Stimulated activated effector memory CD8-positive, alpha-beta T cell treated with anti-CD3 and anti-CD28 coated beads, Interleukin-12 subunit alpha, Interleukin-12 subunit beta, amount 100 ng/mL, for 72 hours (primary cell): ENCODE measurements around the gene AQP5.
"Not testable (repeated sequence)": the region's sequence is repeated elsewhere in the genome, so short reads cannot be mapped to it uniquely, and the experiment has no call there.

ENCODE experiments used
- ATAC-seq: fragments of 150-1000 bp; cut with Tn5 transposase; 2 replicates; pipeline ENCODE4 v1.10.0; 2021
- DNase-seq, 2 donors: peaks; one replicate each; pipeline ENCODE4 v3.0.0; 2021 to 2022; ENCODE audit warnings: low spot score in 2 of 2
- H3K27ac Mint-ChIP-seq: one replicate; pipeline ENCODE4 v1.8.0; 2022; ENCODE audit warnings: mild to moderate bottlenecking, mixed read lengths
- H3K36me3 Mint-ChIP-seq: one replicate; pipeline ENCODE4 v1.8.0; 2022; ENCODE audit warnings: mild to moderate bottlenecking, mixed read lengths
- H3K4me1 Mint-ChIP-seq: one replicate; pipeline ENCODE4 v1.8.0; 2022; ENCODE audit warnings: mixed read lengths
- H3K4me3 Mint-ChIP-seq: one replicate; pipeline ENCODE4 v1.8.0; 2022; ENCODE audit warnings: mild to moderate bottlenecking, mixed read lengths
- H3K9me3 Mint-ChIP-seq: one replicate; pipeline ENCODE4 v1.8.0; 2022; ENCODE audit warnings: mixed read lengths

AQP5 gene

DNA sequence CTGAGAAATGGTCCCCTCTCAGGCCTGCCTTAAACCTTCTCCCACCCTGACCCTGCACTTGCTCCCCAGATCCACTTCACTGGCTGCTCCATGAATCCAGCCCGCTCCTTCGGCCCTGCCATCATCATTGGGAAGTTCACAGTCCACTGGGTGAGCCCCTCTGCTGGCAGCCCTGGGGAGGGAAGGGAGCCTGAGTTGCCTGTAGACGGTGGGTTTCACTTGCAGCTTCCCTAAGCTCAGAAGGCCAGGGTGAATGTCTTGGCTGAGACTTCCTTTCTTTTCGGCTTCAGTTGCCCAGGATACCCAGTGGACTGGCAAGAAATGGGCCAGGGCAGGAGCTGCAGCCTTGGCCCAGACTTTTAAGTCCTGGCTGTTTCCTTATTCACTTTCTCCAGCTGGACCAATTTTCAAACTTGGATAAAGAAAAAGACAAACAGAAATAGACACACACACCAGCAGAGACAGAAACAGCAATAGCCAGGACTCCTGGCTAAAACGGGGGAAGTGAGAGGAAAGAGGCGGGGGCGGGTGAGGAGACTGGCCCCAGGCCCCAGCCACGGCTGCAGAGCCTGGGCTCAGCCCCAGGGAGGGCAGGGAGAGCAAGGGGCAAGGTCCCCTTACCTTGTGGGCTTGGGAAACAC, 13.1 kb downstream of the AQP5 start:
- no peaks in the 10 kb centered on the region for H3K4me1 Mint-ChIP-seq
- H3K27ac Mint-ChIP-seq = no peak overlapping the region
- DNase-seq (no peak), ATAC-seq (no peak)
- H3K9me3 Mint-ChIP-seq = no peaks in the 10 kb centered on the region
- H3K36me3 Mint-ChIP-seq = no peaks in the 10 kb centered on the region
- no peak overlapping the region for H3K4me3 Mint-ChIP-seq

DNA sequence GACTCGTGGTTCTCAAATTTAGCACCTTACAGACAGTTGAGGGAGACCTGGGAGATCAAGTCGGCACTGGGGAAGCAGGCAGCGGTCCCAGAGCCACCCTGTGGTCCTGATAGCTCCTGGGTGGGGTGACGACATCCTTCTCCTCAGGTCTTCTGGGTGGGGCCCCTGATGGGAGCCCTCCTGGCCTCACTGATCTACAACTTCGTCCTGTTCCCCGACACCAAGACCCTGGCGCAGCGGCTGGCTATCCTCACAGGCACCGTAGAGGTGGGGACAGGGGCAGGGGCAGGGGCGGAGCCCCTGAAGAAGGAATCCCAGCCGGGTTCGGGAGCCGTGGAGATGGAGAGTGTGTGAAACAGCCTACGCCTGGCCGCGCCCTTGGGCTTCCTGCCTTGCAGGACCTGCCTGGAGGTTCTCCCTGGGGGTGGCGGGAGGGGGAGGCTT, 13.7 kb downstream of the AQP5 start:
- H3K27ac Mint-ChIP-seq = no peak overlapping the region
- H3K36me3 Mint-ChIP-seq = no peaks in the 10 kb centered on the region
- DNase-seq = no peak
- H3K9me3 Mint-ChIP-seq = no peaks in the 10 kb centered on the region
- no peaks in the 10 kb centered on the region for H3K4me1 Mint-ChIP-seq
- ATAC-seq = no peak
- H3K4me3 Mint-ChIP-seq = no peak overlapping the region

- Mint-ChIP-seq H3K4me1 (no peaks in the 10 kb centered on the region), H3K9me3 (no peaks in the 10 kb centered on the region), H3K4me3 (no peak overlapping the region), H3K27ac (peak overlapping the region; percentile 14), H3K36me3 (no peaks in the 10 kb centered on the region)
- no peak for ATAC-seq
- DNase-seq = no peak
Measured at GRCh38 chr12:49976557-49976956, 14.9 kb downstream of the AQP5 start.

- ATAC-seq = no peak
- no peak for DNase-seq
- H3K36me3 Mint-ChIP-seq = no peaks in the 10 kb centered on the region
- no peak overlapping the region for H3K27ac Mint-ChIP-seq
- no peaks in the 10 kb centered on the region for H3K4me1 Mint-ChIP-seq
- no peaks in the 10 kb centered on the region for H3K9me3 Mint-ChIP-seq
- no peak overlapping the region for H3K4me3 Mint-ChIP-seq
Measured at GRCh38 chr12:49978125-49978524, 16.5 kb downstream of the AQP5 start.

DNA sequence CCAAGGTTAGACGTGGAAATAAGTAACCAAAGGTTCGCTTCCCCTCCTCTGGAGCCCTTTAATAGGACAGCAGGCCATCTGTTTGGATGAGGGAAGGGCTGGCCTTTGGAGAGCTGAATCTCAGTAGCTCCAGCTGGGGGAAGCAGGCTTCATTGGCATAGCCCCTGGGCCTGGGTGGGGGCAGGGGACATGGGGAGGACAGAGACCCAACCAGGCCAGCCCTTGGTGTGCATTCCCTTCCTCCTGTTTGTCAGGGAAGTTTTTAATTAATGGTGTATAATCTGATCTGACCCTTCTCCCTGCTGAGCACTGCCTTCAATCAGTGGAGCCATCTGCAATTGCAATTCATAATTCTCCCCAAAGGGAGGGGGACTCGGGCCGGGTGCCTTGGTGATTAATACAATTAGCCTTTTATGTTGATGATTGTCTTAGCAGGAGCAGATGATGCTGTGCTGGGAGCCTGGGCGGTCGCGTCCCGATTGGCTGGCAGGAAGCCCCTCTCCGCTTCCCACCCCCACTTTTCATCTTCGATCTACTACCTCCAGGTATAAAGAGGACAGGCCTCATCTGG, 17.4 kb downstream of the AQP5 start:
- Mint-ChIP-seq H3K4me3 (no peak overlapping the region), H3K4me1 (no peaks in the 10 kb centered on the region), H3K27ac (peak overlapping the region; percentile 44), H3K9me3 (no peaks in the 10 kb centered on the region), H3K36me3 (peaks cover 6% of the 10 kb centered on the region)
- DNase-seq = no peak
- ATAC-seq = no peak

DNA sequence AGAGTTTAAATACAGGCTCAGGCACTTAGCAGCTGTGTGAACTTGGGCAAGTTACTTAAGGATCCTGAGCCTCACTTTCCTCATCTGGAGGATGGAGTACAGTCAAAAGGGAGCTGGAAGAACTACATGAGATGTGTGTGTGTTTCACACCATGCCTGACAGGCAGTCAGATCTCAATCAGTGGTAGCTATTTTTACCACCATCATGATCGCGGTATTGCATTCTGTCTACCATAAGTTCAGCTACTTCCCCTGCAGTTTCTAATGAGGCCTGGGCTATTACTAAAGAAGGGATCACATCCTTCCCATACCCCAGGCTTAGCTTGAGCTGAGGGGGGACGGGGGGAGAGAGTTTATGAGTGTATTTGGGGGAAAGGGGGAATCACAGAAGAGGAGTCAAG, 18.1 kb downstream of the AQP5 start:
- Mint-ChIP-seq H3K36me3 (peaks cover 6% of the 10 kb centered on the region), H3K4me1 (no peaks in the 10 kb centered on the region), H3K9me3 (no peaks in the 10 kb centered on the region), H3K27ac (peak overlapping the region; percentile 44), H3K4me3 (no peak overlapping the region)
- DNase-seq (no peak), ATAC-seq (no peak)

DNA sequence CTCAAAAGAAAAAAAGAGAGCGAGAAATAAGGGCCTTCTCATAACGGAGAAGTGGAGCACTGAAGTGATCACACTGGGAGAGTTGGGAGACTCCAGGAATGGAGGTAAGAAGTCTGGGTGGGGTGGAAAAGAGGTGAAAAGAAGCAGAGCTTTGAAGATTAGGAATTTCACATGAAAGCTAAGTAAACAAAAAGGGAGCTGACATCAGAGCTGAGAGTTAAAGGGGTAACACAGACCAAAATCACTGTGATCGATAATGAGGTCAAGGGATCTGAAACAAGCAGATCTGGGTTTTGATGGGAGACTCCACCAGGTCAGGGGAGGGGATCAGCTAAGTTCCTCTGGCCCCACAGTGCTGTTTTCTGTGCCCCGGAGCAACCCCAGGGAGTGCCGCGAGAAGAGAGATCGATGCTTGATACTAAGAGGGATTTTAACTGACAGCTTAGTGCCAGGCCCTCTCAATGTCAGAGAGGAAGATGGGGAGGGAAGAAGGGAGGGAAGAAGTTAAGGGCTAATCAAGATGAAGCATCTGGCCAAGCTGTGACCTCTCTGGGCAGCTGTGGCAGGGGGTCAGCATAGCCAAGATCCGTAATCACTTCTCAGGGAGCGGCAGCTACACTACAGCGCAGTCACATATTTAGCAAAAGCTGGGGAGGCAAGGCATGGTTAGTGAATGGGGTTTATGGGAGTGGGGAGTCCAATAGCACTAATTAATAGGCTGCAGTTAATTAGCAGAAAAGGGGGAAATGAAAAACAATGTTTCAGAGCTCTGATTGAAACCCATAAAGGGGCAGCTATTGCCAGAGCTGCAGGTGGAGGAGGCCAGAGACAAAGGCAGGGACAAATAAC, 19.1 kb downstream of the AQP5 start:
- Mint-ChIP-seq H3K36me3 (peaks cover 6% of the 10 kb centered on the region), H3K27ac (peak overlapping the region; percentile 38), H3K4me3 (no peak overlapping the region), H3K9me3 (no peaks in the 10 kb centered on the region), H3K4me1 (no peaks in the 10 kb centered on the region)
- ATAC-seq (no peak), DNase-seq (no peak)

GRCh38 chr12:49982246-49983087, 20.8 kb downstream of the AQP5 start:
- Mint-ChIP-seq H3K4me1 (no peaks in the 10 kb centered on the region), H3K9me3 (no peaks in the 10 kb centered on the region), H3K36me3 (peaks cover 6% of the 10 kb centered on the region), H3K4me3 (no peak overlapping the region), H3K27ac (peak overlapping the region; percentile 9)
- no peak for ATAC-seq
- DNase-seq = no peak

GRCh38 chr12:49983892-49984291, 22.2 kb downstream of the AQP5 start:
- Mint-ChIP-seq H3K4me1 (no peaks in the 10 kb centered on the region), H3K36me3 (peaks cover 17% of the 10 kb centered on the region), H3K4me3 (no peak overlapping the region), H3K27ac (no peak overlapping the region), H3K9me3 (no peaks in the 10 kb centered on the region)
- no peak for DNase-seq
- ATAC-seq = no peak

- no peak overlapping the region for H3K4me3 Mint-ChIP-seq
- peaks cover 25% of the 10 kb centered on the region for H3K36me3 Mint-ChIP-seq
- peak overlapping the region; percentile 58 for H3K27ac Mint-ChIP-seq
- no peaks in the 10 kb centered on the region for H3K9me3 Mint-ChIP-seq
- no peaks in the 10 kb centered on the region for H3K4me1 Mint-ChIP-seq
- no peak for DNase-seq
- ATAC-seq = no peak
Measured at GRCh38 chr12:49984476-49985359, 23.0 kb downstream of the AQP5 start.

- Mint-ChIP-seq H3K9me3 (no peaks in the 10 kb centered on the region), H3K36me3 (peaks cover 38% of the 10 kb centered on the region), H3K27ac (no peak overlapping the region), H3K4me1 (no peaks in the 10 kb centered on the region), H3K4me3 (no peak overlapping the region)
- DNase-seq = no peak
- peak; percentile 64 for ATAC-seq
Measured at GRCh38 chr12:49985981-49986380, 24.3 kb downstream of the AQP5 start.

DNA sequence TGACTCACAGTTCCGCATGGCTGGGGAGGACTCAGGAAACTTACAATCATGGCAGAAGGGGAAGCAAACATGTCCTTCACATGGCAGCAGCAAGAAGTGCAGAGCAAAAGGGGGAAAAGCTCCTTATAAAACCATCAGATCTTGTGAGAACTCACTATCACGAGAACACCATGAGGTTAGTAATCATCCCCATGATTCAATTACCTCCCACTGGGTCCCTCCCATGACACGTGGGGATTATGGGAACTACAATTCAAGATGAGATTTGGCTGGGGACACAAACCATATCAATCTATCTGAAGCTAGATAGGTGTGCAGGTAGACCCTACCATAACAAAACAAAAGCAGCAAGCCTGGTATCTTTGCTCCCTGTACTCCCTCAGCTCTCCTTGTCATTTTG, 24.8 kb downstream of the AQP5 start:
- not testable (repeated sequence) for ATAC-seq, DNase-seq, H3K4me3 Mint-ChIP-seq, H3K4me1 Mint-ChIP-seq, H3K9me3 Mint-ChIP-seq, H3K27ac Mint-ChIP-seq
- peaks cover 43% of the 10 kb centered on the region for H3K36me3 Mint-ChIP-seq

- H3K36me3 Mint-ChIP-seq = peaks cover 56% of the 10 kb centered on the region
- no peak overlapping the region for H3K4me3 Mint-ChIP-seq
- DNase-seq (no peak), ATAC-seq (no peak)
- H3K4me1 Mint-ChIP-seq = no peaks in the 10 kb centered on the region
- H3K27ac Mint-ChIP-seq = no peak overlapping the region
- no peaks in the 10 kb centered on the region for H3K9me3 Mint-ChIP-seq
Measured at GRCh38 chr12:49987625-49988303, 26.1 kb downstream of the AQP5 start.

GRCh38 chr12:49989400-49989799, 27.7 kb downstream of the AQP5 start:
- not testable (repeated sequence) for ATAC-seq, H3K4me3 Mint-ChIP-seq
- peaks cover 66% of the 10 kb centered on the region for H3K36me3 Mint-ChIP-seq

More at GRCh38 chr12:49989400-49989799, 27.7 kb downstream of the AQP5 start:
- not testable (repeated sequence) for H3K4me1 Mint-ChIP-seq, H3K9me3 Mint-ChIP-seq, DNase-seq, H3K27ac Mint-ChIP-seq
